Common myeloid progenitor, CD34-positive (primary cell): ENCODE results near the gene PRPF18.

Experiments
- CTCF ChIA-PET: fragments of 350-600 bp; sonication (Branson Sonifier 250); formaldehyde crosslinking; loops from one replicate; lab custom pipeline; 2021; ENCODE audit warnings: antibody characterized with exemption; lab: Charles Lee
- POLR2A ChIA-PET: fragments of 350-600 bp; sonication (Branson Sonifier 250); formaldehyde crosslinking; loops from one replicate; lab custom pipeline; 2021; ENCODE audit warnings: antibody characterized with exemption; lab: Charles Lee
- DNase-seq, 3 donors: peaks; one replicate each; pipeline versions ENCODE4 v3.0.0 to v3.0.0-alpha.2; 2013
- H3K27ac ChIP-seq, 2 experiments: 1 replicate in 1 of 2; 2 replicates in 1 of 2; pipeline ENCODE4 v1.7.0; 2013; ENCODE audit warnings: inconsistent platforms in 2 of 2, low read length in 2 of 2, mild to moderate bottlenecking in 2 of 2, low read depth in 1 of 2, moderate library complexity in 1 of 2; ENCODE audit not compliant: severe bottlenecking in 2 of 2, insufficient read depth in 1 of 2, poor library complexity in 1 of 2
- H3K27me3 ChIP-seq, 5 experiments: replicated peaks in 2 of 5; 1 replicate in 3 of 5; 2 replicates in 2 of 5; pipeline versions ENCODE4 v1.6.1 to v1.7.0; 2013; ENCODE audit warnings: low read length in 4 of 5, mild to moderate bottlenecking in 2 of 5, moderate library complexity in 2 of 5, inconsistent platforms in 1 of 5; ENCODE audit not compliant: insufficient read depth in 5 of 5, control insufficient read depth in 4 of 5
- H3K36me3 ChIP-seq, 4 experiments: 1 replicate in 2 of 4; 2 replicates in 2 of 4; pipeline versions ENCODE4 v1.6.1 to v1.7.0; 2013; ENCODE audit warnings: low read length in 3 of 4, control low read depth in 1 of 4, mild to moderate bottlenecking in 1 of 4; ENCODE audit not compliant: control insufficient read depth in 4 of 4, insufficient read depth in 4 of 4
- H3K4me1 ChIP-seq, 4 experiments: 1 replicate in 3 of 4; 2 replicates in 1 of 4; pipeline versions ENCODE4 v1.6.1 to v1.7.1; 2013; ENCODE audit warnings: low read length in 3 of 4, mild to moderate bottlenecking in 3 of 4, control low read depth in 1 of 4, inconsistent platforms in 1 of 4, moderate library complexity in 1 of 4; ENCODE audit not compliant: control insufficient read depth in 4 of 4, insufficient read depth in 4 of 4; ENCODE audit errors: control extremely low read depth in 1 of 4
- H3K4me3 ChIP-seq, 7 experiments: 1 replicate in 4 of 7; 2 replicates in 3 of 7; pipeline versions ENCODE4 v1.5.1 to v1.7.0; 2013; ENCODE audit warnings: mild to moderate bottlenecking in 7 of 7, low read length in 6 of 7, moderate library complexity in 6 of 7, inconsistent platforms in 2 of 7, low read depth in 2 of 7, control low read depth in 1 of 7; ENCODE audit not compliant: insufficient read depth in 4 of 7, control insufficient read depth in 1 of 7; ENCODE audit errors: extremely low read depth in 1 of 7
- H3K9me3 ChIP-seq, 5 experiments: 1 replicate in 4 of 5; 2 replicates in 1 of 5; pipeline versions ENCODE4 v1.6.1 to v1.7.1; 2013; ENCODE audit warnings: low read length in 4 of 5, mild to moderate bottlenecking in 2 of 5, inconsistent platforms in 1 of 5, low read depth in 1 of 5, moderate library complexity in 1 of 5; ENCODE audit not compliant: control insufficient read depth in 4 of 5, insufficient read depth in 2 of 5; ENCODE audit errors: control extremely low read depth in 1 of 5
- WGBS: methylation state at CpG from one replicate; pipeline ENCODE4 v1.1.5; 2013; ENCODE audit not compliant: insufficient coverage; 5-methylcytosine and 5-hydroxymethylcytosine counted together

Gene PRPF18

GRCh38 chr10:13661256-13661655 lies 74.5 kb downstream of the PRPF18 start:
- 80% methylated on average over 8 of the region's 8 CpGs for WGBS
- H3K4me3 ChIP-seq, result no peak overlapping the region
- no peaks in the 10 kb centered on the region for H3K36me3 ChIP-seq
- no peaks in the 10 kb centered on the region for H3K27me3 ChIP-seq
- H3K4me1 ChIP-seq, result peaks cover 0 to 22% (median 17%) of the 10 kb centered on the region in 4 experiments
- ChIA-PET CTCF (interaction anchor here (0.9 to 5.3 kb wide), 9 partner anchors 31 to 122 kb away, joined by 3 to 39 read pairs (median 5); no protein-coding TSS in a partner anchor), POLR2A (no interaction called here)
- DNase-seq, result no peak
- H3K27ac ChIP-seq, result no peak overlapping the region
- no peaks in the 10 kb centered on the region for H3K9me3 ChIP-seq

- Histone ChIP-seq H3K4me1 (no peaks in the 10 kb centered on the region), H3K27me3 (no peaks in the 10 kb centered on the region), H3K36me3 (no peaks in the 10 kb centered on the region), H3K9me3 (no peaks in the 10 kb centered on the region), H3K27ac (no peak overlapping the region), H3K4me3 (no peak overlapping the region)
- 96% methylated on average over 15 of the region's 20 CpGs for WGBS
- ChIA-PET POLR2A (no interaction called here), CTCF (interaction anchor here (2.3 kb wide), 1 partner anchor 112 kb away, joined by 7 read pairs; no protein-coding TSS in a partner anchor)
- DNase-seq, result no peak
These were observed 78.9 kb downstream of the PRPF18 start for GRCh38 chr10:13665516-13666262.

DNA sequence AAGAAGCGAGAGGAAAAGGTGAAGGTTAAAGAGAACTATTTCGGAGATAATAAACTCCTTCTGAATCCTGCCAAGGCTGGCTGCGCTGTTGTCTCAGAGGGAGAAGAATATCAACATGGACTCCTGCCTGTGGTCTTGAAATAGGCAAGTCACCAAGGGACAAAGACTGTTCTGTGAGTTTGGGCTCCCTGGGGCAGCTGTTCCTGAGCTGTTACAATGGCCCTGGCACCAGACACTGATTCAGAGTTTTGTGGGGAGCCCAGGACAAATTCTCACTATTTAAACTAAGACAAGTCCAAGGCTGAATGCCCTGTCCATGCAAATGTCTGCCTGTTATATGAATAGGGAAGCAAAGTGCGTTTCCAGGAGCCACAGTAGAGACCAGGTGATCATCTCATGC lies 81.4 kb downstream of the PRPF18 start:
- 98% methylated on average over 4 of the region's 4 CpGs for WGBS
- no peak overlapping the region for H3K27ac ChIP-seq
- DNase-seq, result no peak
- H3K9me3 ChIP-seq, result no peaks in the 10 kb centered on the region
- POLR2A ChIA-PET, result no interaction called here
- CTCF ChIA-PET, result interaction anchor here (1.6 to 2.0 kb wide), 2 partner anchors 9 to 11 kb away, joined by 4 to 6 read pairs; no protein-coding TSS in a partner anchor
- no peaks in the 10 kb centered on the region for H3K27me3 ChIP-seq
- H3K4me3 ChIP-seq, result no peak overlapping the region
- no peaks in the 10 kb centered on the region for H3K36me3 ChIP-seq
- H3K4me1 ChIP-seq, result no peaks in the 10 kb centered on the region

DNA sequence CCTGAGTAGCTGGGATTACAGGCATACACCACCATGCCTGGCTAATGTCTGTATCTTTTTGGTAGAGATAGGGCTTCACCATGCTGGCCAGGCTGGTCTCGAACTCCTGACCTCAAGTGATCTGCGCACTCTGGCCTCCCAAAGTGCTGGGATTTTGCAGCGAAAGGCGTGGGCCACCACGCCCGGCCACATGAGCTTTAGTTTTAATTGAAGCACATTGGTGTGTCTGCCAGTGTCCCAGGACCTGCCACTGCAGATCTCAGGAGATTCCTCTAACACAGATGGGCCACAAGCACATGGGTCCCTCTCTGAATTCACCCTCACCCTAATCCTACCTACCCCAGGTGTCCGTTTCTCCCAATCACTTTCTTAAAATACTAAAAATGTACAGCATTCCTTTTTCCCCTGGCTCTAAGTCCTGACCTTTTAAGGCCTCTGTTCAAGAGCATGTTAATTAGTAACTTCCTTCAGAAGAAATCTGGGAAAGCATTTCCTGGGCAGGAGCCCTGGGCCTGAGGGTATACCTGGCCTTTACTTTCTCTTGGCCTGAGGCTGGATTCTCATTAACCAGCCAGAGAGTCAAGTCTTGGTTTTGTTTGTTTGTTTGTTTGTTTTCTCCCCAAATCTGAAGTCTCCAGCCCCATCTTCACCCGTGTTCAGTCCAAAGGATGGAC lies 82.6 kb downstream of the PRPF18 start:
- ChIA-PET POLR2A (interaction anchor here (0.7 kb wide), 1 partner anchor 131 kb away, joined by 4 read pairs; no protein-coding TSS in a partner anchor), CTCF (interaction anchor here (0.9 kb wide), 1 partner anchor 13 kb away, joined by 4 read pairs; no protein-coding TSS in a partner anchor)
- H3K36me3 ChIP-seq, result no peaks in the 10 kb centered on the region
- no peak overlapping the region for H3K27ac ChIP-seq
- WGBS, result 94% methylated on average over 7 of the region's 8 CpGs
- no peak for DNase-seq
- no peaks in the 10 kb centered on the region for H3K9me3 ChIP-seq
- H3K4me3 ChIP-seq, result no peak overlapping the region
- H3K27me3 ChIP-seq, result no peaks in the 10 kb centered on the region
- H3K4me1 ChIP-seq, result no peaks in the 10 kb centered on the region

DNA sequence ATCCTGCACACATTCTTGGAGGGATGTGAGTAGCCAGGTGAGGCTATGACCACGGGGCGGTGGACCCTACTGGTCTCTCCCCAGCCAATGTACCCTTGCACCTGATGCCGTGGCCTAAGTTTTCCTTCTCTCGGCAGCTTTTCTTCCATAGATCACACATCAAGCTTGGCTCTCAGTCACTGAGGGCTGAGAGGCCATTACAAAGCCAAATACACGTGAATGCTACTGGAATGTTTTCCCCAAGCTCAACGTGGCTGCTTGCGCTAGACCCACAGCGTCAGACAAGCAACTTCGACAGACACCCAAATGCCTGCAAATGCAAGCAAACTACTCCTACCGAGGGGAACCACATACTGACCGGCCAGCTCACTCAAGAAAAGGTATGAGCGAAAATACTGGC lies 83.1 kb downstream of the PRPF18 start:
- ChIA-PET POLR2A (interaction anchor here (0.6 to 0.7 kb wide), 2 partner anchors 130 to 965 kb away, joined by 3 to 4 read pairs; no protein-coding TSS in a partner anchor), CTCF (interaction anchor here (0.9 kb wide), 1 partner anchor 12 kb away, joined by 4 read pairs; no protein-coding TSS in a partner anchor)
- no peak for DNase-seq
- Histone ChIP-seq H3K27me3 (no peaks in the 10 kb centered on the region), H3K4me1 (peaks cover 0 to 4% (median 3%) of the 10 kb centered on the region in 4 experiments), H3K36me3 (no peaks in the 10 kb centered on the region), H3K4me3 (no peak overlapping the region), H3K27ac (no peak overlapping the region), H3K9me3 (no peaks in the 10 kb centered on the region)
- 98% methylated on average over 12 of the region's 12 CpGs for WGBS

DNA sequence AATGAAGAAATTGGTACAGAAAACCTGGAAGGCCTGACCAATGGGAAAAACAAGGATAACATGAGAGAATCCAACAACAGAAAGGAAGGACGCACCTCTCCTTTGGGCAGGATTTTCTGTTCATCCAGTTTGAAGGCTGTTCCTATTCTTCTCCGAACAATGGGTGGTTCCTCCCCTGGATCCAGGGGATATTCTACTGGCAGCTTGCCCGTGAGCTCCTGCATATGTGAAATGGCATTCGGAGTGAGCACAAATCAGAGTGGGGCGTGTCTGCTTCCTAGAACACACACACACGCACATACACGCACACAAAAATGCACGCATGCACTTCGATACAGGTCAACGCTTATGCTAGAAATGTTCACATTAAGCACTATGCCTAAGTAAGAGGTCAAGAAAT lies 83.5 kb downstream of the PRPF18 start:
- no peak for DNase-seq
- ChIA-PET POLR2A (interaction anchor here (0.6 to 0.7 kb wide), 2 partner anchors 130 to 965 kb away, joined by 3 to 4 read pairs; no protein-coding TSS in a partner anchor), CTCF (no interaction called here)
- no peak overlapping the region for H3K4me3 ChIP-seq
- no peak overlapping the region for H3K27ac ChIP-seq
- 98% methylated on average over 8 of the region's 10 CpGs for WGBS
- H3K36me3 ChIP-seq, result no peaks in the 10 kb centered on the region
- peaks cover 0 to 7% (median 5%) of the 10 kb centered on the region in 4 experiments for H3K4me1 ChIP-seq
- H3K27me3 ChIP-seq, result no peaks in the 10 kb centered on the region
- H3K9me3 ChIP-seq, result no peaks in the 10 kb centered on the region
